Measurements from ENCODE around the gene TGIF2.
"Not testable (repeated sequence)": the region's sequence is repeated elsewhere in the genome, so short reads cannot be mapped to it uniquely, and the experiment has no call there.

Gene TGIF2

GRCh38 chr20:36620917-36621316 is 47.5 kb downstream of the TGIF2 start:
- DNase-seq, result no peak

GRCh38 chr20:36623444-36623843 is 50.0 kb downstream of the TGIF2 start:
- DNase-seq, result no peak

GRCh38 chr20:36624068-36624943 is 50.9 kb downstream of the TGIF2 start:
- DNase-seq, result no peak

- no peak for DNase-seq
These were observed 51.5 kb downstream of the TGIF2 start for GRCh38 chr20:36624944-36625324.

GRCh38 chr20:36628076-36628475 is 54.7 kb downstream of the TGIF2 start:
- DNase-seq, result no peak

GRCh38 chr20:36629719-36630681 is 56.6 kb downstream of the TGIF2 start:
- peak; percentile 68 for DNase-seq

GRCh38 chr20:36631646-36632045 is 58.2 kb downstream of the TGIF2 start:
- no peak for DNase-seq

- DNase-seq, result no peak
These were observed 58.7 kb downstream of the TGIF2 start for GRCh38 chr20:36632147-36632486.

- no peak for DNase-seq
These were observed 59.3 kb downstream of the TGIF2 start for GRCh38 chr20:36632487-36633284.

GRCh38 chr20:36633285-36633772 is 59.9 kb downstream of the TGIF2 start:
- DNase-seq, result no peak

GRCh38 chr20:36634342-36634741 is 60.9 kb downstream of the TGIF2 start:
- no peak for DNase-seq

- DNase-seq, result not testable (repeated sequence)
These were observed 65.5 kb downstream of the TGIF2 start for GRCh38 chr20:36638876-36639400.

- no peak for DNase-seq
These were observed 68.1 kb downstream of the TGIF2 start for GRCh38 chr20:36641506-36641843.

GRCh38 chr20:36642136-36642535 is 68.7 kb downstream of the TGIF2 start:
- DNase-seq, result peak; percentile 8

Data from CD4-positive, alpha-beta T cell treated with Interleukin-6 for 4 hours (primary cell).